GM10248 (cell line): ENCODE measurements around the gene AMOTL2.

Experiments
- CTCF ChIA-PET: fragments of 300-600 bp; sonication (Branson Sonifier 250); formaldehyde crosslinking; extraction: SDS; loops from one replicate; lab custom pipeline; 2021; ENCODE audit warnings: antibody characterized with exemption; lab: Yijun Ruan, JAX
- POLR2A ChIA-PET: fragments of 350-650 bp; sonication (Branson Sonifier 250); formaldehyde crosslinking; extraction: SDS; loops from one replicate; lab custom pipeline; 2020; ENCODE audit warnings: antibody characterized with exemption; lab: Yijun Ruan, JAX
- DNase-seq: peaks from one replicate; pipeline ENCODE4 v3.0.0; 2012; ENCODE audit errors: extremely low spot score
- CTCF ChIP-seq: IDR thresholded peaks from 2 replicates; pipeline ENCODE4 v1.5.1; 2012; ENCODE audit warnings: mild to moderate bottlenecking, low read depth; ENCODE audit errors: extremely low read depth, missing control alignments, control extremely low read depth

AMOTL2 gene

GRCh38 chr3:134325706-134326105, 48.5 kb downstream of the AMOTL2 start:
- CTCF ChIA-PET: interaction anchor here (1.3 kb wide), 1 partner anchor 18 kb away, joined by 4 read pairs; no protein-coding TSS in a partner anchor
- no peak for DNase-seq
- POLR2A ChIA-PET: interaction anchor here (0.6 kb wide), 1 partner anchor 385 kb away, joined by 3 read pairs; no protein-coding TSS in a partner anchor
- no peak for TF ChIP-seq CTCF

- TF ChIP-seq CTCF: no peak
- POLR2A ChIA-PET: interaction anchor here (0.6 kb wide), 1 partner anchor 384 kb away, joined by 3 read pairs; no protein-coding TSS in a partner anchor
- CTCF ChIA-PET: interaction anchor here (1.3 kb wide), 1 partner anchor 18 kb away, joined by 4 read pairs; no protein-coding TSS in a partner anchor
Observed at GRCh38 chr3:134325061-134325705, 49.1 kb downstream of the AMOTL2 start.

GRCh38 chr3:134323966-134324962, 50.0 kb downstream of the AMOTL2 start:
- POLR2A ChIA-PET: no interaction called here

More at GRCh38 chr3:134325061-134325705, 49.1 kb downstream of the AMOTL2 start:
- DNase-seq: no peak

GRCh38 chr3:134322286-134322685, 52.0 kb downstream of the AMOTL2 start:
- ChIA-PET POLR2A (no interaction called here), CTCF (interaction anchor here (1.5 kb wide), 1 partner anchor 151 kb away, joined by 3 read pairs; no protein-coding TSS in a partner anchor)
- no peak for TF ChIP-seq CTCF
- no peak for DNase-seq

More at GRCh38 chr3:134323966-134324962, 50.0 kb downstream of the AMOTL2 start:
- no peak for DNase-seq
- no peak for TF ChIP-seq CTCF
- CTCF ChIA-PET: interaction anchor here (1.0 kb wide), 1 partner anchor 112 kb away, joined by 3 read pairs; no protein-coding TSS in a partner anchor

GRCh38 chr3:134320749-134321148, 53.5 kb downstream of the AMOTL2 start:
- DNase-seq: no peak
- ChIA-PET CTCF (interaction anchor here (1.0 to 1.5 kb wide), 2 partner anchors 38 to 153 kb away, joined by 3 read pairs; no protein-coding TSS in a partner anchor), POLR2A (no interaction called here)
- TF ChIP-seq CTCF: no peak

GRCh38 chr3:134319931-134320330, 54.3 kb downstream of the AMOTL2 start:
- POLR2A ChIA-PET: no interaction called here
- DNase-seq: no peak
- no peak for TF ChIP-seq CTCF
- CTCF ChIA-PET: interaction anchor here (1.4 kb wide), 1 partner anchor 12 kb away, joined by 4 read pairs; no protein-coding TSS in a partner anchor
